GM12864 (cell line): ENCODE data around the gene ST6GALNAC3.

Experiments used
- DNase-seq: peaks from one replicate; pipeline ENCODE4 v3.0.0-alpha.2; 2011; ENCODE audit warnings: low read depth
- H3K4me3 ChIP-seq: 2 replicates; pipeline ENCODE4 v1.5.1; 2011; ENCODE audit warnings: mild to moderate bottlenecking, low read depth, low read length, control low read depth
- TF ChIP-seq, protein P1 (sequence below): IDR thresholded peaks from 2 replicates; pipeline ENCODE4 v1.5.1; 2011; ENCODE audit warnings: low read depth, mild to moderate bottlenecking, moderate library complexity, low read length, control low read depth, inconsistent platforms; ENCODE audit errors: missing control alignments

Gene ST6GALNAC3

GRCh38 chr1:76601465-76601864, 526.9 kb downstream of the ST6GALNAC3 start:
- TF ChIP-seq, protein P1, sequence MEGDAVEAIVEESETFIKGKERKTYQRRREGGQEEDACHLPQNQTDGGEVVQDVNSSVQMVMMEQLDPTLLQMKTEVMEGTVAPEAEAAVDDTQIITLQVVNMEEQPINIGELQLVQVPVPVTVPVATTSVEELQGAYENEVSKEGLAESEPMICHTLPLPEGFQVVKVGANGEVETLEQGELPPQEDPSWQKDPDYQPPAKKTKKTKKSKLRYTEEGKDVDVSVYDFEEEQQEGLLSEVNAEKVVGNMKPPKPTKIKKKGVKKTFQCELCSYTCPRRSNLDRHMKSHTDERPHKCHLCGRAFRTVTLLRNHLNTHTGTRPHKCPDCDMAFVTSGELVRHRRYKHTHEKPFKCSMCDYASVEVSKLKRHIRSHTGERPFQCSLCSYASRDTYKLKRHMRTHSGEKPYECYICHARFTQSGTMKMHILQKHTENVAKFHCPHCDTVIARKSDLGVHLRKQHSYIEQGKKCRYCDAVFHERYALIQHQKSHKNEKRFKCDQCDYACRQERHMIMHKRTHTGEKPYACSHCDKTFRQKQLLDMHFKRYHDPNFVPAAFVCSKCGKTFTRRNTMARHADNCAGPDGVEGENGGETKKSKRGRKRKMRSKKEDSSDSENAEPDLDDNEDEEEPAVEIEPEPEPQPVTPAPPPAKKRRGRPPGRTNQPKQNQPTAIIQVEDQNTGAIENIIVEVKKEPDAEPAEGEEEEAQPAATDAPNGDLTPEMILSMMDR: no peak
- no peak for DNase-seq
- H3K4me3 ChIP-seq: no peak overlapping the region

DNA sequence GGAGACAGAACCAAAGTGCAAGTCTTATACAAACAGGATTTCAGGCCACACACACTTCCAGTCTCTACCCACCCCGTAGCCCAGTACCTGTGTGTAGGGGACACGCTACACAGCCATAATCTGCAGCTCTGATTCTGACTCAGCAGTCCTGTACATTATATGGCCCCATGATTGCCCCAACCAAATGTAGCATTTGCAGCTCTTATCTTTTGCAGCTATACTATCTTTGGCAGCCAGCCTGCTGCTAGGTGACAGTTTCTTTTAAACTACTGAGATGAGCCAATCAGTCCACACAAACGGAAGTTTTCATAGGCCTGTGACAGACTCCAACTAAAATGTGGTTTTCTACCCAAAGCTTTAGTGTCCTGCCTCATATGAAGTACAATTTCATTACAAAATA, 533.2 kb downstream of the ST6GALNAC3 start:
- TF ChIP-seq, protein P1: no peak
- no peak overlapping the region for H3K4me3 ChIP-seq
- no peak for DNase-seq

GRCh38 chr1:76611770-76612445, 537.4 kb downstream of the ST6GALNAC3 start:
- TF ChIP-seq, protein P1: no peak
- H3K4me3 ChIP-seq: no peak overlapping the region
- DNase-seq: no peak

- DNase-seq: no peak
- TF ChIP-seq, protein P1: no peak
- H3K4me3 ChIP-seq: no peak overlapping the region
Measured at GRCh38 chr1:76613886-76614285, 539.3 kb downstream of the ST6GALNAC3 start.

- no peak for DNase-seq
Measured at GRCh38 chr1:76615253-76616035, 540.9 kb downstream of the ST6GALNAC3 start.

GRCh38 chr1:76620371-76620770, 545.8 kb downstream of the ST6GALNAC3 start:
- DNase-seq: no peak
- H3K4me3 ChIP-seq: no peak overlapping the region
- TF ChIP-seq, protein P1: no peak

More at GRCh38 chr1:76615253-76616035, 540.9 kb downstream of the ST6GALNAC3 start:
- H3K4me3 ChIP-seq: no peak overlapping the region
- TF ChIP-seq, protein P1: no peak
